GM18909 (cell line): ENCODE results near the gene TTC7B.

Experiments
- ATAC-seq: cut with Tn5 transposase; IDR thresholded peaks from one replicate; pipeline ENCODE4 v1.9.1; 2021; ENCODE audit warnings: mild to moderate bottlenecking; ENCODE audit not compliant: unreplicated experiment, poor library complexity

The TTC7B gene

GRCh38 chr14:90678846-90679362 is 137.3 kb downstream of the TTC7B start:
- no peak for ATAC-seq

GRCh38 chr14:90678420-90678819 is 137.8 kb downstream of the TTC7B start:
- no peak for ATAC-seq

- ATAC-seq, result no peak
These were observed 138.7 kb downstream of the TTC7B start for GRCh38 chr14:90677484-90678050.

- ATAC-seq, result no peak
These were observed 139.3 kb downstream of the TTC7B start for GRCh38 chr14:90676912-90677311.

GRCh38 chr14:90676356-90676755 is 139.9 kb downstream of the TTC7B start:
- no peak for ATAC-seq

GRCh38 chr14:90675399-90675798 is 140.8 kb downstream of the TTC7B start:
- ATAC-seq, result no peak

- ATAC-seq, result no peak
These were observed 141.5 kb downstream of the TTC7B start for GRCh38 chr14:90674716-90675115.

GRCh38 chr14:90674043-90674670 is 142.1 kb downstream of the TTC7B start:
- no peak for ATAC-seq

GRCh38 chr14:90671382-90672234 is 144.6 kb downstream of the TTC7B start:
- ATAC-seq, result no peak

GRCh38 chr14:90669731-90670130 is 146.5 kb downstream of the TTC7B start:
- no peak for ATAC-seq

- ATAC-seq, result no peak
These were observed 149.7 kb downstream of the TTC7B start for GRCh38 chr14:90666571-90666970.

GRCh38 chr14:90665321-90666000 is 150.8 kb downstream of the TTC7B start:
- no peak for ATAC-seq

GRCh38 chr14:90664911-90665310 is 151.3 kb downstream of the TTC7B start:
- ATAC-seq, result no peak

GRCh38 chr14:90663680-90664079 is 152.6 kb downstream of the TTC7B start:
- ATAC-seq, result no peak

- no peak for ATAC-seq
These were observed 153.1 kb downstream of the TTC7B start for GRCh38 chr14:90663140-90663539.

- no peak for ATAC-seq
These were observed 154.4 kb downstream of the TTC7B start for GRCh38 chr14:90661866-90662265.

GRCh38 chr14:90660865-90661570 is 155.2 kb downstream of the TTC7B start:
- ATAC-seq, result no peak

- ATAC-seq, result no peak
These were observed 157.1 kb downstream of the TTC7B start for GRCh38 chr14:90659156-90659555.

GRCh38 chr14:90658541-90658967 is 157.7 kb downstream of the TTC7B start:
- no peak for ATAC-seq

GRCh38 chr14:90656973-90657372 is 159.3 kb downstream of the TTC7B start:
- no peak for ATAC-seq
